DLD1 (cell line): ENCODE measurements around the gene VTI1A.
"Not testable (repeated sequence)": the region's sequence is repeated elsewhere in the genome, so short reads cannot be mapped to it uniquely, and the experiment has no call there.

Experiments
- in situ Hi-C: cut with HindIII; loops from 2 replicates; pipeline ENCODE4 v1.10.0; 2017; ENCODE audit warnings: low sequenced_read_pairs

VTI1A gene

GRCh38 chr10:112708461-112708860 lies 261.4 kb downstream of the VTI1A start:
- in situ Hi-C loops, result no loop called here

- in situ Hi-C loops, result loop anchor here (10.0 kb wide), 1 partner anchor 414 kb away; no protein-coding TSS in a partner anchor
Measured at GRCh38 chr10:112710528-112710927, 263.5 kb downstream of the VTI1A start.

GRCh38 chr10:112711366-112711765 lies 264.4 kb downstream of the VTI1A start:
- in situ Hi-C loops, result loop anchor here (10.0 kb wide), 1 partner anchor 413 kb away; no protein-coding TSS in a partner anchor

- in situ Hi-C loops, result loop anchor here (10.0 kb wide), 1 partner anchor 412 kb away; no protein-coding TSS in a partner anchor
Measured at GRCh38 chr10:112712536-112712935, 265.5 kb downstream of the VTI1A start.

- in situ Hi-C loops, result loop anchor here (10.0 kb wide), 1 partner anchor 411 kb away; no protein-coding TSS in a partner anchor
Measured at GRCh38 chr10:112713411-112713810, 266.4 kb downstream of the VTI1A start.

- in situ Hi-C loops, result loop anchor here (10.0 kb wide), 1 partner anchor 409 kb away; no protein-coding TSS in a partner anchor
Measured at GRCh38 chr10:112715581-112715980, 268.6 kb downstream of the VTI1A start.

- in situ Hi-C loops, result loop anchor here (10.0 kb wide), 1 partner anchor 409 kb away; no protein-coding TSS in a partner anchor
Measured at GRCh38 chr10:112716076-112716475, 269.1 kb downstream of the VTI1A start.

- in situ Hi-C loops, result loop anchor here (10.0 kb wide), 1 partner anchor 408 kb away; no protein-coding TSS in a partner anchor
Measured at GRCh38 chr10:112716924-112717413, 270.0 kb downstream of the VTI1A start.

GRCh38 chr10:112720178-112720577 lies 273.2 kb downstream of the VTI1A start:
- in situ Hi-C loops, result no loop called here

- in situ Hi-C loops, result no loop called here
Measured at GRCh38 chr10:112721080-112721698, 274.2 kb downstream of the VTI1A start.

- in situ Hi-C loops, result no loop called here
Measured at GRCh38 chr10:112722758-112723157, 275.7 kb downstream of the VTI1A start.

- in situ Hi-C loops, result no loop called here
Measured at GRCh38 chr10:112723876-112724275, 276.9 kb downstream of the VTI1A start.

- in situ Hi-C loops, result no loop called here
Measured at GRCh38 chr10:112724404-112724991, 277.5 kb downstream of the VTI1A start.

GRCh38 chr10:112728118-112728883 lies 281.3 kb downstream of the VTI1A start:
- in situ Hi-C loops, result no loop called here

- in situ Hi-C loops, result no loop called here
Measured at GRCh38 chr10:112728997-112729396, 282.0 kb downstream of the VTI1A start.

- in situ Hi-C loops, result not testable (repeated sequence)
Measured at GRCh38 chr10:112731450-112731849, 284.4 kb downstream of the VTI1A start.

GRCh38 chr10:112732277-112732921 lies 285.4 kb downstream of the VTI1A start:
- in situ Hi-C loops, result no loop called here

GRCh38 chr10:112735041-112735695 lies 288.2 kb downstream of the VTI1A start:
- in situ Hi-C loops, result no loop called here

GRCh38 chr10:112738606-112739591 lies 291.9 kb downstream of the VTI1A start:
- in situ Hi-C loops, result no loop called here
